Left forelimb (tissue), 1 donor: Measurements from ENCODE around the gene ZNF398.
"Not testable (repeated sequence)": the region's sequence is repeated elsewhere in the genome, so short reads cannot be mapped to it uniquely, and the experiment has no call there.

ENCODE experiments used
- DNase-seq: peaks from one replicate; pipeline ENCODE4 v3.0.0-alpha.2; 2018; ENCODE audit warnings: low spot score

Gene ZNF398

DNA sequence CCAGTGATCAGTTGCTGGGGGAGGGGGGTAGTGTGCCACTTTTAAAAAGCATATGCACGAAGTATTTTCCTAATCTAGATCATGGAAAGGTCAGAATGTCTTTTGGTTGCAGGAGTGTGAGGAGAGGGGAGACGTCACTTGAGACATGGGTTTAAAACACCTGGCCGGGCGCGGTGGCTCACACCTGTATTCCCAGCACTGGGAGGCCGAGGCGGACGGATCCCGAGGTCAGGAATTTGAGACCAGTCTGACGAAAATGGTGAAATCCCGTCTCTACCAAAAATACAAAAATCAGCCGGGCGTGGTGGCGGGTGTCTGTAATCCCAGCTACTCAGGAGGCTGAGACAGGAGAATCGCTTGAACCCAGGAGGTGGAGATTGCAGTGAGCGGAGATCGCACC, 79.1 kb downstream of the ZNF398 start:
- not testable (repeated sequence) for DNase-seq

DNA sequence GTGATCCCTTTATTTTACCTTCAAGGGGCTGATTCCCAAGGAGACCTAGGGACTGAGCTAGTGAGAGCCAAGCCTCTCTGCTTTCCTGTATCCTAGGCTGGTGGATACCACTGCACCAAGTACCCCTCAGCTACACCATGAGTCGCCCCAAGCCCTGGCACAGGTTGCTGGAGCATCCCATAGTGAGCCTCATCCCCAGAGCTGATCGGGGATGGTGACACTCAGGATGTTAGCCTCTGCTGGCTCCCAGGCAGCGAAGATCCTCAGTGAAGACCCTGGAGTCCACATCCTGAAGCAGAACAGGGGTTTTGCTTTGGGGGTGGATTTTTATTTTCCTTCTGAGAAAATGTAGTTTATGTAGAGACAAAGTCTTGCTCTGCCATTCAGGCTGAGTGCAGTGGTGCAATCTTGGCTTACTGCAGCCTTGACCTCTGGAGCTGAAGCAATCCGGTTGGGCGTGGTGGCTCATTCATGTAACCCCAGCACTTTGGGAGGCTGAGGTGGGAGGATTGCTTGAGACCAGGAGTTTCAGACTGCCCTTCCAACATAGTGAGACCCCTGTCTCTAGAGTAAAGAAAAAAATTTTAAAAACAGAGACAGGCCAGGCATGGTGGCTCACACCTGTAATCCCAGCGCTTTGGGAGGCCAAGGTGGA, 79.7 kb downstream of the ZNF398 start:
- no peak for DNase-seq

DNA sequence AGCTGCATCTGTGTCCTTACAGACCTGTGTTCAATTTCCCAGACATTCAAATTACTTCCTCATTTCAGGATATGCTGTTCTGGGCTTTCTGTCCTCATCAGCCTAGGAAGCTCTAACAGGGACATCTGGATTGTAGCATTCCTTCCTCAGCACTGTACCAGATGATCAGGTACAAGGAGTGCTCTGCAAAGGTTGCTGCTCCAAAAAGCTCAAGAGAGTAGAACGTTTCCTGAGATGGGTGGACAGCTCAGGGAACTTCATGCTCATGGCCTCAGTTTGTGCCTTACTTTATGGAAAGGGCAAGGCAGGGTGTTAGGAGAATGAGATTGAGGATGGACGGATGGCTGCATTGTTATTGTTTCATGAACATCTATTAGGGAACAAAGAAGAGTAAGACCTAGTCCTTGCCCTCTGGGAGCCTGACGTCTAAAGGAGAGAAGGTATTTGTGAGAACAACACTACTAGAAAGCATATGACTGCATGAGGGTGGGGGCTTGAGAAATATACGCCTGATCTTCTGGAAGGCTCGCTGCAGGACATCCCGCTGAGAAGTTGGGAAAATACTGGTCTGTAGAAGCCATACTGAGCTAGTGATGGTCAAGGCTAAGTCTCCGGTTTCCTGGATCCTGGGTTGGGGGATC, 81.7 kb downstream of the ZNF398 start:
- DNase-seq: no peak

DNA sequence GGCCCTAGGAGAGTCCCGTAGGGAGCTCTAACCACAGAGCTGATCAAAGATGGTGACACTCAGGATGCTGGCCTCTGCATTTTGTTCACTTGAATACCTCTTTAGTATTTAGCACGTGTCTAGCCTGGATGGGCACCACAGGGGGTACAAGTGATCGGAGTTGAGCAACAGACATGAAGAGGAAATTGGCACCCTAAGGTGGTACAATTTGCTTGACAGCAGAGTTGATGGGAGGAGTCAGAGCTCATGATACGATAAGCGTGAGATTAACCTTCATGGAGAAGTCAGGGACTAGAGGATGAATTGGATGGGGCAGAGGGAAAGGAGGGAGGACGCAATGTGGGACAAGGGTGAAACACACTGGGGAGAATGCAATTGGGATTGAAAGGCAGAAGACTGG, 82.3 kb downstream of the ZNF398 start:
- no peak for DNase-seq

- no peak for DNase-seq
Measured at GRCh38 chr7:149232362-149232761, 85.1 kb downstream of the ZNF398 start.
